Cardiac septum (tissue), 1 donor: ENCODE measurements around the gene IL24. TPM values are rescaled to one million over a fixed set of nuclear protein-coding genes. Genes with fewer than 3 reads are reported as not detected.
A peak's percentile ranks its signal among the peaks of the same experiment; 100 is the strongest.

Experiments used
- DNase-seq: peaks from one replicate; pipeline ENCODE4 v3.0.0-alpha.2; 2020; ENCODE audit warnings: low spot score
- intact Hi-C: fragments of 100-400 bp; cut with DNase I; formaldehyde crosslinking; loops from one replicate; pipeline ENCODE4 v1.14.0; 2022
- total RNA-seq: library from RNA; stranded (reverse); fragmentation: NEBNext Ultra II Directional; extraction: Animal tissue kit (Norgen Biotek cat#: 25700); gene quantifications from one replicate; pipeline ENCODE4 v1.2.1, GENCODE V29; 2021
- donor health status: DM: no; HTN: no; CAD: no.

IL24 gene
- total RNA-seq, 1 donor from 2014 or later, result not detected

DNA sequence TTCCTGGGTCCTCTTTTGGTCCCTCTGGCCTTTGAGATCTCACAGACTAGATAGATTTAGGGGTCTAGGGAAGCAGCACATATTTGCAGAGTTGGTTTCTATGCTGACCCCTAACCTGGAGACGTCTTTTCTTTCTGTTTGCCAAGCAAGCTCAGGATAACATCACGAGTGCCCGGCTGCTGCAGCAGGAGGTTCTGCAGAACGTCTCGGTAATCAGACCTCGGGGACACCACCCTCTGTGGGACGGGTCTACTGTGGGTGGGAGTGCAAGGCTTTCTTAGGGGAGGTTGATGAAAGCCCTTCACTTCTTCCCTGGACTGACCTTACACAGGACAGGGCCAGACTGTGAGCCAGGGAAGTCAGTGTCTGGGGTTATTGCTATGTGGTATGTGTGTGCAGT lies 2.9 kb downstream of the IL24 start:
- intact Hi-C loops, result no loop called here
- no peak for DNase-seq

DNA sequence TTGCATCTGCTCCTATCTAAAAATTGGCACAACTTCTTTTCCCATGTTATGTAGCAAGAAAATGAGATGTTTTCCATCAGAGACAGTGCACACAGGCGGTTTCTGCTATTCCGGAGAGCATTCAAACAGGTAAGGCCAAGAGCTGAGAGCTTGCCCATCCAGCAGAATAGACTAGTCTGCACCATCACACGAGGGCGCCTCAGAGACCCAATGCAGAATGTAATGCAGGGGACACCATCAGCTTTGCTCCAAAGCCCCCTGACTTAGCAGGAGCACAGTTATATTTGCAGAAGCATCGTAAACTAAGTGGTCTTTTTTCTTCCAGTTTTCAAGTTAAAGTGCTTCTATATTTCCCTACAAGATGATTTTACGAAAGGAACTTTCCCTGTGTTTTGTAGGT lies 4.7 kb downstream of the IL24 start:
- DNase-seq, result no peak
- intact Hi-C loops, result no loop called here

DNA sequence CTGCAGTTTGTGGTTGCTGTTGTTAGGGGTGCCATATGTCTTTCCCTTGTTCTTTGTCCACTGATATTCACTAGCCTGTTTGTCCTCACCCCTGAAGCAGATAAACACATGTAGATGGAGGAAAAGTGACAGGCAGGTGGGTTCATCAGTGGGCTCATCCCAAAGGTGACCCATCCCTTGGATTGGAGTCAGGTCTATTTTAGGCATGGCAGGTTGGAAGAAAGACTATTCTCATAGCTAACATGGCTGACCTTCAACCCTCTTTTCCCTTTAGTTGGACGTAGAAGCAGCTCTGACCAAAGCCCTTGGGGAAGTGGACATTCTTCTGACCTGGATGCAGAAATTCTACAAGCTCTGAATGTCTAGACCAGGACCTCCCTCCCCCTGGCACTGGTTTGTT lies 5.5 kb downstream of the IL24 start:
- intact Hi-C loops, result no loop called here
- no peak for DNase-seq

DNA sequence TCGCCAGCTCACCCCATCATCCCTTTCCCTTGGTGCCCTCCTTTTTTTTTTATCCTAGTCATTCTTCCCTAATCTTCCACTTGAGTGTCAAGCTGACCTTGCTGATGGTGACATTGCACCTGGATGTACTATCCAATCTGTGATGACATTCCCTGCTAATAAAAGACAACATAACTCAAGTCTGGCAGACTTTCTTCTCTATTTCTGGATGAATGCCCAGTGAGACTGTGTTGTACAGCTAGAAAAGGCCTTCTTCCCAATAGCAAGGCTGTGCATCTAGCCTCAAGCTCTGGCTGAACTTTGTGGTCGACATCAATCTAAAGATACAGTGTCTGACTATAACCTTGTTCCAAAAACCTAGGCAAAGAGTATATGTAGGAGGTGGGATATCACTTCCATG lies 6.4 kb downstream of the IL24 start:
- intact Hi-C loops, result no loop called here
- DNase-seq, result no peak

DNA sequence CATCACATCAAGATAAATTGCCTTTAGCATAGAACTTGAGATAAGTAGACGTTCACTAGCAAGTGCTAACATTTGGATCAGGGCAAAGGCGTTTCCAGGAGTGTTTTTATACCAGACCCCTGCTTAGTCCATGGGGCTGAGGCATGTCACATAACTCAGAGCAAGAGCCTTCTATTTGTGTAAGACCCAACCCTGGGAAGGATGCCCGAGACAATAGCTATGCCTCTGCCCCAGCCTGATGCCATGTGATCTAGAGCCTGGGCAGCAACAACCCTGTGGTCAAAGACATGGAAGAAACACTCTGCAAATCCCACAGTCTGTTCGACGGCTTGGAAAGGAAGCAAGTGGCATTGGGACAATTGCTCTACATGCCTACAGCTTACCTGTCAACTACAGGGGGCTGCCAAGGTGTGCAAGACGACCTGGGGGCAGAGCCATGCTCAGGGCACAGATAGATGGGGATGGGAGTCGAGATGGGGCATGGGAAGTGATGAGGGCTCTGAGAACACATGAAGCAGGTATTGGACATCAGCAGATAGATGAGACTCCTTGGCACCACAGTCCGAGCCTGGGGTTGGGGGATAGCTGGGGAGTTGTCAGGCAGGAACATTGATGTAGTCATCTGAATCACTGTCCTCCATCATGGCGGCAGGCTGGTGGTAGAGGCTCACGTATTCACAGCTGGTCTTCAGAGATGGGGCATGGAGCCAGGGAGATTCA lies 7.3 kb downstream of the IL24 start:
- DNase-seq, result no peak
- intact Hi-C loops, result no loop called here

DNA sequence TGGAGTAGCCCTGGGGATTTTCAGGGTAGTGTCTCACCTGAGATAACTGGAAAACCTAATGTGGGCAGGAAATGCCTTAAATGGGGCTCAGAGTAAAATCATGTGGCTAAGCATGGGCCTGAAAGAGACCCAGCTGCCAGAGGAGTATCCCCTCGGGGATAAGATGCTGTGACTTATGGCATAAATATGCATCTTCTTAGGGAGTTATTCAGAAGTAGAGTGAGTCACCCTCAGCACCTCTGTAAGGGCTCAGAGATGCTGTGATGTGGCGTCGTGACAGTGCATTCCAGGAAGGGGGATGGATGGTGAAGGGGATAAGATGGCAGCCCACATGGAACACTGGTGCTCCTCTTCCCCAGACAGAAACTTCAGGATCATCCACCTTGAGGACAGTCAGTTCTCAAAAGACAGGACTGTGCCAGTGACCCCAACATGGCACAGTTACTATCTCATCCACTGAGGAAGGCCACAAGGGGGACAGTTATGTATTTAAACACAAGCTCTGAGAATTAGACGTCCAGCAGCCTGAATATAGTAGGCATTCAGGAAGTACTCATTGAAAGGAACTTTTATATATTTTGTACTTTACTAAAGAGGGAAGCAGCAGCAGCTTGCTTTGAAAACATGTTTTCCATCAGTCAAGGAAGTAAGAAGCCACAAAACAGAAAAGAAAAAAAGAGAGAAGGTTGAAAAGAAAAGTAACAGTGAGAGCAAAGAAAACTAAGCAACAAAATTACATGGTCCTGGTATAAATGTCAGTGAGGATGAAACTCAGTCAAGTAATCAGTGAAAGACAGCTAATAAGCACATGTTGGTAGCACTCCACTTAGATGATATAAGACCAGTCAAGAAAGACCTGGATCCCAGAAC lies 8.3 kb downstream of the IL24 start:
- no peak for DNase-seq
- intact Hi-C loops, result no loop called here

DNA sequence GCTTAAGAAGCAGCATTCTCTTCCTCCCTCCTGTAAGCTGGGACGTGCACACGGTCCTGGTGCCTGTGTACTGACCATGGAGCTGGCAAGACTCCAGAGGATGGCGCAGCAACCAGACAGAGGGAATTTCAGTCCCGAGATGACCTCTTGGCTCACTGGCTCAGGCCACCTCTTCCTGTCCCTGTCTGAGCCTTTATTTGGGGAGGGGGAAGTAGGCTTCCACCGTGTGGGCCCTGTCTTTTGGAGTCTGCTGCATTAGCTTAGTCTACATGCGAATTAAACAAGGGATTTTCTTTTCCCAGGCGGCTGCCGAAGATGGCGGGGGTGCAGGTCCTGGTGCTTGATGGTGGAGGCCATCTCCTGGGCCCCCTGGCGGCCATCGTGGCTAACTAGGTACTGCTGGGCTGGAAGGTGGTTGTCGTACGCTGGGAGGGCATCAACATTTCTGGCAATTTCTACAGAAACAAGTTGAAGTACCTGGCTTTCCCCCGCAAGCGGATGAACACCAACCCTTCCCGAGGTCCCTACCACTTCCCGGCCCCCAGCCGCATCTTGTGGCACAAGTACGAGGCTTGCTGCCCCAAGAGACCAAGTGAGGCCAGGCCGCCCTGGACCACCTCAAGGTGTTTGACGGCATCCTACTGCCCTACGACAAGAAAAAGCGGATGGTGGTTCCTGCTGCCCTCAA lies 10.2 kb downstream of the IL24 start:
- DNase-seq, result peak; percentile 73
- intact Hi-C loops, result no loop called here

DNA sequence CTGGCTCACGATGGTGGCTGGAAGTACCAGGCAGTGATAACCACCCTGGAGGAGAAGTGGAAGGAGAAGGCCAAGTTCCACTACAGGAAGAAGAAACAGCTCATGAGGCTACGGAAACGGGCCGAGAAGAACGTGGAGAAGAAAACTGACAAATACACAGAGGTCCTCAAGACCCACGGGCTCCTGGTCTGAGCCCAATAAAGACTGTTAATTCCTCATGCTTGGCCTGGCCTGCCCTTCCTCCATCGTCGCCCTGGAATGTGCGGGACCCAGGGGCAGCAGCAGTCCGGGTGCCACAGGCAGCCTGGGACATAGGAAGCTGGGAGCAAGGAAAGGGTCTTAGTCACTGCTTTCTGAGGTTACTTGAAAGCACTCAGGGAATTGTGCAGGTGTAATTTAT lies 10.8 kb downstream of the IL24 start:
- peak; percentile 44 for DNase-seq
- intact Hi-C loops, result no loop called here

DNA sequence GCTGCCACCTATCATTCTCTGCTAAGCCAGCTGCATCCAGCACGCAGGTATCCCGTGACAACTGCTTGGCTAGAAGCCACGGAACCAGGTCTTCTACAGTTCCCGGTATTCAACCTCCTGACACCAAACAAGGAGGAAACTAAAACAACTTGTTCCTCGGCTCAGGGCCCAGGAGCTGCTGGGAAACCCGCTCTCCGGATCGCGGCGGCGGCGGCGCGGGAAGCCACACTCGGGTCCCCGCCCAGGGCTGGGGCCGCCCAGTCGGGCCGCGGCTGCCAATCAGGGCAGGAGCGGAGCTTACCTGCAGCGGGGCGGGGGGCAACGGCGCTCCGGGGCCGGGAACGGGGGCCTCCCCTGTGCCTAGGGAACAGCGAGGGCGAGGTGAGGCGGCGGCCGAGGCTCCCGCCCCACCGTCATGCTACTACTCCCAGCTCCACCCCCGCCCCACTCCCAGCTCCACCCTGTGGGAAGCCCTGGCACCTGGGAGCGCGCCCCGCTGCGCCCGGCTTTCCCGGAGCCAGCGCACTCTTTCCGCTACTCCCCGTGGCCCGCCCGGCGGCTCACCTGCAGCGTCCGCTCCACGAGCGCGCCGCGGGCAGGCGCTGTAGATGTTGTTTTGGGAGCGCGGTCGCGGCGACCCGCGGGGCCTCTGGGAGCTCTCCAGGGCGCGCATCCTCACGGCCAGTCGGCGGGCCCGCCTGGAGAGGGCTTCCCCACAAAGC lies 12.1 kb downstream of the IL24 start:
- no peak for DNase-seq
- intact Hi-C loops, result loop anchor here (1.0 kb wide), 1 partner anchor 183 kb away; no protein-coding TSS in a partner anchor

DNA sequence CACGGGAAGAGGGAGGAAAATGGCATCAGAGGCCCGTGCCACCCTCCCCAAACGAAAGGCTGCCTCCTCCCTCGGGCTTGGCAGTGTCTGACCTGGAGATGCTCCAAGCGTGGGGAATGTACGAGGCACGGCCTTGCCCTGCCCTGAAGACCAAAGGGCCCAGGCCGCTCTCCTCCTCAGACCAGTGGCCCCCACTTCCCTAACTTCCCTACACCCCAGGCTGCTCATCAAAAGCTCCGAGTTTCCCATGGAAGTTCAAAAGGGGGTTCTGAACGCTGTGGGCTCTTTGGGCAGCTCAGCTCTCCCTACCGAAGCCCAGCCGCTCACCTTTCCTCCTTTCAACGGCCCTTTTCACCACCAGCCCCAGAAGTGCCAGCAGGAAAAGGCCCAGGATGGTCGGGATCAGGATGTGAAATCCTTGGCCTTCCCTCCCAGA lies 12.7 kb downstream of the IL24 start:
- DNase-seq, result no peak
- intact Hi-C loops, result loop anchor here (1.0 to 5.0 kb wide), 4 partner anchors 45 to 418 kb away; partner anchors contain the start of gene IL20

DNA sequence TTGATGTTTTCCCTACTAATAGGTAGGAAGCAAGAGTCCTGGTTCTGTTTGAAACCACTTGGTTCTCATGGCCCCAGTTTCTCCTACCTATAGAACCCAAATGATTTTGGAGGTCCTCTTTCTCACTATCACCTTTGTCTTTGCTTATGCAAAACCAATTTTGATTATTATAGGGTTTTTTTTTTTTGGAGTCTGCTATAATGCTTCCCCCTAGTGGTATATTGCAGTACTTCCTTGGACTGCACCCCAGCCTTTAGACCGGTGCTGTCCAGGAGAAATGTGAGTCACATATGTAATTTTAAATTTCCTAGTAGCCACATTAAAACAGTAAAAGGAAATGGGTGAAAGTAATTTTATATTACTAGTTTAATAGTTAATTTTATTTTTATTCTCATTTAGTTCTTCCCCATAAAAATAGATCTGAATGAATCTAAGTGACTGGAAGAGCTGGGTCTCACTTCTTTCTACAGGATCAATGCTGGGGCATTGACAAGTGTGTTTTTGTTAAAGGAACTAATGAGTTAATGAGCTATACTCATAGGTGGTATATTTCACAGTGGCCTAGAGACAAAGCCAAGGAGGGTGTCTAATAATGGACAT lies 13.9 kb downstream of the IL24 start:
- intact Hi-C loops, result loop anchor here (2.0 to 5.0 kb wide), 3 partner anchors 46 to 419 kb away; partner anchors contain the start of gene IL20
- no peak for DNase-seq

DNA sequence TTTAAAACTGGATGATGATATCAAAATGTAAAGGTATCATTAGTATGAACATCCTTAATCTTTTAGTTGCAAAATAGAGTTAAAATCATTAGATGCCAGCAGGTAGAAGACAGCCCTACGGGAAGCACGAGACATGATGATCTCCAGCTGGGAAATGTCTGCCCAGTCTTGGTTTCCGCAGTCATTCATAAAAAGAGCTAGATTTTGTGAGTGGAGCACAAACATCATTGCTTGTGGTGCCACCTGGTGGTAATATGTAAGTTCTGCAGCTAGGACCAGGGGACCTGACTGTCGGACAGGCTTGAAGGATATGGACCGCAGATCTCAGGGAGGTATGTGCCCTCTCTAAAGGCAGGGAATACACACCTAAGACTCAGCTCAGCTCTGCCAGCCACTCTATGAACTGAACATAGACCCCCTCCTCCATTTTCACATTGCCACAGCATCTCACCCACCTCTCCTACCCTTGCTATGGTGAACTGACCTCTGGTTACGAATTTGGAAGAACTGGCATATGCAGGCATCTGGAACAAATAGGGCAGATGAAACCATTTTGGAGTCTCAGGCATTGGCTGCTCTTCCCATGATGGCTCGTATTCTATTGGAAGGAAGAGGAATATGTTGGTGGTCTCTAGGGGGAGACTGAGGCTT lies 15.3 kb downstream of the IL24 start:
- DNase-seq, result no peak
- intact Hi-C loops, result loop anchor here (2.0 to 5.0 kb wide), 3 partner anchors 278 to 420 kb away; partner anchors contain the start of gene DYRK3

DNA sequence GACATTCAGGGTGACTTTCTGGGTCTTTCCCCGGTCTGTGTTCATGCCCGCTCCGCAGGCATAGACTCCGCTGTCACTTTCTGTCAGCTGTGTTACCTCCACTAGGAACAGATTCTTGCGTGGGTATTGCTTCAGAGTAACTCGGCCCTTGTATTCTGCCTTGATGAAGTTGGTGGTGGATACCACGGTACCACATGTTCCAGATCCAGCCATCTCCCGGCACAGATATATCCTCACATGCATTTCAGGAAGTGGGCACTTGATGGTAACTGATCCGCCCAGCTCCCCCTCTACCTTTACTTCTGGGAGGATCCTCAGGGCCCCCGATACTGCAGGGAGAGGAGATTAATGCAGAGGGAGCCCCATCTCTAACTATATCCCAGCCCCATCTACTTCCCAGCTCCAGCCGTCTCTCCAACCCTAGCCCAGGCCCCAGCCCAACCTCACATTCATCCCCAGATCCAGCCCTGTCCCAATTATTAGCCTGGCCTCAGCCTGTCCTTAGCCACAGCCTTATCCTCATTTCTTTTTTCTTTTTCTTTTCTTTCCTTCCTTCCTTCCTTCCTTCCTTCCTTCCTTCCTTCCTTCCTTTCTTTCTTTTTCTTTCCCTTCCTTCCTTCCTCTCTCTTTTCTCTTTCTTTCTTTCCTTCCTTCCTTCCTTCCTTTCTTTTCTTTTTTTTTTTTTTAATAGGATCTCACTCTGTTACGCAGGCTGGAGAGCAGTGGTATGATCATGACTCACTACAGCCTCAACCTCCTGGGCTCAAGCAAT lies 16.7 kb downstream of the IL24 start:
- DNase-seq, result no peak
- intact Hi-C loops, result loop anchor here (2.0 to 5.0 kb wide), 3 partner anchors 279 to 422 kb away; partner anchors contain the start of gene DYRK3

DNA sequence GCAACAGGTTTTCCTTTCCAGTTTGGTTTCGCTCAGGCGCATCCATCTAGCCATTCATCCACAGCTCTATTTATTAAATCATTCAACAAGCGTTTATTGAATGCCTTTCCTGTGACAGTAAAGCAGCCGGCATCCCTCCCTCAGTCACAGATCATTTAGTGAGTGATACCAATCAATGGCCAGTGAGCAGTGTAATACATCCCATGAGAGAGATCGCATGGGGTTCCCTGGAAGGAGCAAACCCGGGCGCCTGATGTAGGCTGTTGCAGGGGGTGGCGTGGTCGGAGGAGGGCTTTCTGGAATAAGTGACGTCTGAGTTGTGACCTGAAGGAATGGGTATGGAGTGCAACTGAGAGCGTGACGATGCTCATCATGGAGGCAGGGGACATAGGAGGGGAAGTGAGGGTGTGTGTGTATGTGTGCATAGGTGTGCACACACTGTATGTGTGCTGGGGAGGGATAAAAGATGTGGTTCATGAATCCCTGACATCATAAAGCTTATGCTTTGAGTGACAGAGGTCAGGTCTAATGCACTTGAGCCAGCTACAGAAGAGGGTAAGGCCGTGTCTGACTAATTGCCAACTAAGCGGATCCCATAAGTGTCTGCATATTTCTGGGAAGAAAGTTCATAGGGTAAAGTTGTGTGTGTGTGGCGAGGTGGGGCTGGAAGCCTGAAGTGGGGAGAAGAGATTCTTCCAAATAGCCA lies 17.9 kb downstream of the IL24 start:
- DNase-seq, result no peak
- intact Hi-C loops, result no loop called here

DNA sequence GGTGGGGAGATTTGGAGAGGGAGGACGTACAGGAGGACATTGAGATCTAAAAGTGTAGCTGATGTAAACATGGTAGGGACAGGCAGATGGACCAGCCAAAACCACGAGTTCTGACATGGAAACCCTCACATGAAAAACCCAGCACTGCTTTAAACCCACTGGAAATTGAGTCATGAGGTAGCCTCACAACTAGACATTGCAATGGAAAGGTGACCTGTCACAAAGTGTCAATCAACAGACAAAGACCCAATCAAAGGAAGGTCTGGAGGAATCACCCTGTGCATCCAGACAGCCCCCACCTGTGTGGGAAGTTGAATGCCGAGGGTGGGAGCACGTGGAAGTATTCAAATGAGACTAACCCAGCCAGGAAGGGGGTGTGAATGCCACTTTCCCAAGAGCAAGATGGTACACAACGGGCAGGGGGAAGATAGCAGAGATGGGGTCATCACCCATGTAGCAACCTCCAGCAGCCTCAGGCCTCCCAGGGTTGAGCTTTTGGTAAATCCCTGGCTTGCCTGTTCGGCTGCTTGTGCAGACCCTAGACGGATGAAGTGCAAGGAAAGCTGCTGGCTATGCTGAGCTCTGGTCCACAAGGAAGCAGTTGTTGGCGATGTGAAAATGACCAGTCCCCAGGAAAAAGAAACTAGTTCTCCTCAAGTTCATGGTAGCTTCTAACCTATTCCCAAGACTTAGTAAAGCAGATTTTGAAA lies 18.9 kb downstream of the IL24 start:
- intact Hi-C loops, result no loop called here
- no peak for DNase-seq

DNA sequence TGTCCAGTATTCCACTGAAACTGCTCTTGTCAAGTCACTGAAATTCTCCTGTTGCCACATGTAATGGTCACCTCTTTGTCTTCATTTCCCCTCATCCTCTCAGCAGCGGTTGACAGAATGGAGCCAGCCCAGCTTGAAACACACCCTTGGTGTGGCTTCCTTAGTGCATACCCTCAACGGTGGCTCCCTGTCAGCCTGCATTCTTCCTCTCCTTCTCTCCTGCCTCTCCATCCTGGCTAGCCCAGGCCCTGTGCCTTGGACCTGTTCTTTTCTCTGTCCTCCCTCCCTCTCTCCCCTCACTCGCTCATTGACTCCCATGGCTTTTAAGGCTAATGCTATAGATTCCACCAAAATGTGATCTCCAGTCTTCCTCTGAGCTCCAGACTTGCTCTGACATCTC lies 20.8 kb downstream of the IL24 start:
- intact Hi-C loops, result no loop called here
- DNase-seq, result no peak
